ENCODE results near the gene ITGB4.

- TF ChIP-seq CTCF (IDR thresholded peaks at IDR 0.05; ENCODE audit: borderline replicate concordance, extremely low read depth, low read length, poor library complexity, severe bottlenecking) (peak; percentile 69), EZH2 (IDR thresholded peaks at IDR 0.05; ENCODE audit: borderline replicate concordance, low read depth, low read length, severe bottlenecking) (no peak)
Observed at GRCh38 chr17:75764711-75765421, 43.6 kb downstream of the ITGB4 start, which contains the start of gene GALK1.
